RWPE2 (cell line): ENCODE measurements around the gene SEMA6D.

Experiments used
- ATAC-seq: fragments of 200-7000 bp; cut with Tn5 transposase; 3 replicates; pipeline ENCODE4 v1.9.1; 2021; ENCODE audit warnings: low read depth
- DNase-seq: peaks from one replicate; pipeline ENCODE4 v3.0.0-alpha.2; 2020; ENCODE audit warnings: low spot score
- H3K27ac ChIP-seq: fragments of 450-650 bp; 2 replicates; pipeline ENCODE4 v1.5.1; 2017; ENCODE audit warnings: mild to moderate bottlenecking; ENCODE audit not compliant: poor library complexity, severe bottlenecking
- H3K27me3 ChIP-seq: fragments of 250-450 bp; sonication (Bioruptor Pico); 2 replicates; pipeline ENCODE4 v1.5.1; 2021; ENCODE audit warnings: mild to moderate bottlenecking, moderate library complexity; ENCODE audit not compliant: insufficient read depth, poor library complexity, severe bottlenecking
- H3K36me3 ChIP-seq: fragments of 250-450 bp; sonication (Bioruptor Pico); 2 replicates; pipeline ENCODE4 v1.5.1; 2020; ENCODE audit warnings: low read depth, mild to moderate bottlenecking, moderate library complexity
- H3K4me1 ChIP-seq: fragments of 250-450 bp; sonication (Bioruptor Pico); 2 replicates; pipeline ENCODE4 v1.5.1; 2021; ENCODE audit warnings: mild to moderate bottlenecking, moderate library complexity; ENCODE audit not compliant: insufficient read depth, poor library complexity, severe bottlenecking
- H3K4me3 ChIP-seq: fragments of 250-450 bp; sonication (Bioruptor Pico); 2 replicates; pipeline ENCODE4 v1.5.1; 2021; ENCODE audit warnings: mild to moderate bottlenecking, moderate library complexity; ENCODE audit not compliant: severe bottlenecking
- H3K9me3 ChIP-seq: fragments of 250-450 bp; sonication (Bioruptor Pico); 2 replicates; pipeline ENCODE4 v1.5.1; 2021; ENCODE audit warnings: mild to moderate bottlenecking, moderate library complexity; ENCODE audit not compliant: severe bottlenecking
- CTCF ChIP-seq: fragments of 450-650 bp; IDR thresholded peaks from one replicate; pipeline ENCODE4 v1.5.1; 2017; ENCODE audit warnings: mild to moderate bottlenecking, moderate library complexity; ENCODE audit not compliant: poor library complexity, severe bottlenecking

SEMA6D gene

GRCh38 chr15:47753591-47753990 is 36.3 kb downstream of the SEMA6D start:
- H3K27me3 ChIP-seq, result no peaks in the 10 kb centered on the region
- ATAC-seq (no peak), DNase-seq (no peak)
- no peaks in the 10 kb centered on the region for H3K36me3 ChIP-seq
- H3K4me1 ChIP-seq, result peaks cover 25% of the 10 kb centered on the region
- no peak overlapping the region for H3K4me3 ChIP-seq
- H3K27ac ChIP-seq, result no peak overlapping the region
- TF ChIP-seq CTCF, result no peak
- peaks cover 8% of the 10 kb centered on the region for H3K9me3 ChIP-seq

GRCh38 chr15:47754312-47754711 is 37.0 kb downstream of the SEMA6D start:
- no peaks in the 10 kb centered on the region for H3K36me3 ChIP-seq
- ATAC-seq (no peak), DNase-seq (no peak)
- peaks cover 25% of the 10 kb centered on the region for H3K4me1 ChIP-seq
- no peak overlapping the region for H3K27ac ChIP-seq
- peaks cover 8% of the 10 kb centered on the region for H3K9me3 ChIP-seq
- no peak for TF ChIP-seq CTCF
- no peak overlapping the region for H3K4me3 ChIP-seq
- no peaks in the 10 kb centered on the region for H3K27me3 ChIP-seq

- Histone ChIP-seq H3K27ac (peak overlapping the region; percentile 61), H3K9me3 (peaks cover 8% of the 10 kb centered on the region), H3K36me3 (no peaks in the 10 kb centered on the region), H3K4me3 (no peak overlapping the region), H3K27me3 (no peaks in the 10 kb centered on the region), H3K4me1 (peaks cover 15% of the 10 kb centered on the region)
- TF ChIP-seq CTCF, result no peak
- no peak for DNase-seq
- ATAC-seq, result no peak
Observed at GRCh38 chr15:47755941-47756340, 38.6 kb downstream of the SEMA6D start.

- H3K9me3 ChIP-seq, result peaks cover 8% of the 10 kb centered on the region
- H3K36me3 ChIP-seq, result no peaks in the 10 kb centered on the region
- H3K27me3 ChIP-seq, result no peaks in the 10 kb centered on the region
- H3K27ac ChIP-seq, result peak overlapping the region; percentile 61
- ATAC-seq (peak; percentile 100), DNase-seq (peak; percentile 90)
- H3K4me1 ChIP-seq, result peaks cover 13% of the 10 kb centered on the region
- no peak for TF ChIP-seq CTCF
- H3K4me3 ChIP-seq, result no peak overlapping the region
Observed at GRCh38 chr15:47756872-47757271, 39.6 kb downstream of the SEMA6D start.

GRCh38 chr15:47757331-47757730 is 40.0 kb downstream of the SEMA6D start:
- Histone ChIP-seq H3K36me3 (no peaks in the 10 kb centered on the region), H3K27ac (peak overlapping the region; percentile 61), H3K27me3 (no peaks in the 10 kb centered on the region), H3K4me1 (peaks cover 13% of the 10 kb centered on the region), H3K4me3 (no peak overlapping the region), H3K9me3 (peaks cover 8% of the 10 kb centered on the region)
- DNase-seq (no peak), ATAC-seq (no peak)
- no peak for TF ChIP-seq CTCF
